Neuron (in vitro differentiated cells): ENCODE measurements around the gene TMOD2.

Experiments
- H2AFZ ChIP-seq: one replicate; pipeline ENCODE4 v1.6.1; 2013; ENCODE audit warnings: low read depth, mild to moderate bottlenecking, inconsistent platforms, low read length, moderate library complexity
- H3K27me3 ChIP-seq: one replicate; pipeline ENCODE4 v1.6.1; 2013; ENCODE audit warnings: low read length; ENCODE audit not compliant: insufficient read depth
- H3K36me3 ChIP-seq: one replicate; pipeline ENCODE4 v1.6.1; 2013; ENCODE audit warnings: low read length; ENCODE audit not compliant: insufficient read depth
- H3K4me1 ChIP-seq: one replicate; pipeline ENCODE4 v1.6.1; 2013; ENCODE audit warnings: low read length; ENCODE audit not compliant: insufficient read depth
- H3K4me3 ChIP-seq: 2 replicates; pipeline ENCODE4 v1.5.1; 2013; ENCODE audit warnings: mild to moderate bottlenecking, low read length, moderate library complexity
- H3K9me3 ChIP-seq: one replicate; pipeline ENCODE4 v1.6.1; 2013; ENCODE audit warnings: low read length

The TMOD2 gene

DNA sequence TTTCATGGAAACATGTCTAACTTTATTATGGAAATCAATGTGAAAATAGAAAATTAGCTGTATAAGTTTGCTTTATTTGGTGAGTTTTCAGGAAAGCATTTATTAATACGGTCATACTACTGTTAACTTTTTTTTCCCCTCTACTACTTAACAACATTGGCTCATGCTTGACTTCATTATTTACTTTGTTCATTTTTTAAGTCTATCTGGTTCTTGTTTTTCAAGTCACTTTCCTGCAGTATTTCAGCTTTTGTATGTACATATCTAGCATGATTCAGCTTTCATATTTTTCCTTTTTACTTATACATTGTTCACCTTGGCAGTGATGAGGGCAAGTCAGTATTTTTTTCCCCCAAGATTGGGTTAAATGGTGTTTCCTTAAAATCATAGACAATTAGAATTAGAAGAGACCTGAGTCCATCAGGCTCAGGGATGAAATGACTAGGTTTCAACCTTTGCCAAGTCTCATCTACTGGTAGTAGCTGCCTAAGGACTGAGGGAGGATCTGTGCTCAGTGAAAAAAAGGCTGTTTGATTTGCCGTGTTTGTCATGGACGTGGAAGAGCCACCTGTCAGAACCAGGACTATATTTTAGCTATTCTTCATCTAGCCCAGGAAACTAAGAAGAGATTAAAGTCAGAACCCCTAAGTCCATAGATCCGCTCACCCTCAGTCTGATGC lies 93.5 kb downstream of the TMOD2 start:
- H3K4me3 ChIP-seq: no peak overlapping the region
- no peaks in the 10 kb centered on the region for H3K9me3 ChIP-seq
- no peaks in the 10 kb centered on the region for H3K36me3 ChIP-seq

DNA sequence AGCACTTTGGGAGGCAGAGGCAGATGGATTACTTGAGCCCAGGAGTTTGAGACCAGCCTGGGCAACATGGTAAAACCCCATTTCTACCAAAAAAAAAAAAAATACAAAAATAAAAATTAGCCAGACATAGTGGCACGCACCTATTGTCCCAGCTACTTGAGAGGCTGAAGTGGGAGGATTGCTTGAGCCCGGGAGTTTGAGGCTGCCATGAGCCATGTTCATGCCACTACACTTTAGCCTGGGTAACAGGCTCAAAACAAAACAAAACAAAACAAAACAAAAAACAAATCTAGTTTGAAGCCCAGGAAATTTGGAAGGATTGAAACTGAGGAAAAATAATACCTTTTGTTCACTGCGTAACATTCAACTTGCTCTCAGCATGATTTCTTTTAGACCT lies 94.7 kb downstream of the TMOD2 start:
- Histone ChIP-seq H3K36me3 (no peaks in the 10 kb centered on the region), H2AFZ (no peak overlapping the region), H3K4me1 (peaks cover 15% of the 10 kb centered on the region), H3K27me3 (no peaks in the 10 kb centered on the region), H3K9me3 (no peaks in the 10 kb centered on the region), H3K4me3 (no peak overlapping the region)

More for the DNA sequence above, 93.5 kb downstream of the TMOD2 start:
- peaks cover 15% of the 10 kb centered on the region for H3K4me1 ChIP-seq
- no peak overlapping the region for H2AFZ ChIP-seq
- H3K27me3 ChIP-seq: no peaks in the 10 kb centered on the region

DNA sequence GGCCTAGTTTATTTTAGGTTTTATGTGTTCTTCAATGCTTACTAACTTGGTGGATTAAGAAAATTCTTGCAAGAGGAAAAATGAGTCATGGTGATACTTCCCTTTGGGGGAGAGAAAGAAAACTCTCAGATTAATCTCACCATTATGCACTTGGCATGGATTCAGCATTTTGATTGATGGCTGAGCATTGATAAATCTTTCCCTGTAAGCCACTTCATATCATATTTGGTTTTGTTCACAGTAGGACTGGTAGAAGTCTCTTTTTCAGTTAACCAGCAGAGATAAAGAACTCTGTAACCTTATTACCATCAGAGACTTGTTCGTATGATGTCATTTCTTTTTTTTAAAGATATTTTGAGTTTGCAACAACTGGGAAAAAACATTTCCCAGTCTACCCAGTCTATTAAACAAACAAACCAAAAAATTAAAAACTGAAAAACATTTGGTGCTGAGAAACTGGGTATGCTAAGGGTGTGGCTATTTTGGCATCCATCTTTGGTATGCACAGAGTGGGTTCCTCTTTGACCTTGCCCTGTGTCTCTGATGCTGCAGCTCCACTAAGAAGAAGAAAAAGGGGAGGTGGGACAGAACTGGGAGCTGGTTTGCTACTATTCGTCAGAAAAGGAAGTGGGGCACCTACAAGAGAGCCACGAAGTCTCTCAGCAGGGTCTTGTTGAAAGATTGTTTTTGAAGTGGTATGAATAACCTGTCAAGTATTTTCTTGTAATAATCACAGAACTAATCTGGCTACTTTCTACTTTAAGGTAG lies 95.2 kb downstream of the TMOD2 start:
- H3K4me3 ChIP-seq: no peak overlapping the region
- no peaks in the 10 kb centered on the region for H3K27me3 ChIP-seq
- peaks cover 15% of the 10 kb centered on the region for H3K4me1 ChIP-seq
- no peaks in the 10 kb centered on the region for H3K36me3 ChIP-seq
- H2AFZ ChIP-seq: no peak overlapping the region
- H3K9me3 ChIP-seq: no peaks in the 10 kb centered on the region

DNA sequence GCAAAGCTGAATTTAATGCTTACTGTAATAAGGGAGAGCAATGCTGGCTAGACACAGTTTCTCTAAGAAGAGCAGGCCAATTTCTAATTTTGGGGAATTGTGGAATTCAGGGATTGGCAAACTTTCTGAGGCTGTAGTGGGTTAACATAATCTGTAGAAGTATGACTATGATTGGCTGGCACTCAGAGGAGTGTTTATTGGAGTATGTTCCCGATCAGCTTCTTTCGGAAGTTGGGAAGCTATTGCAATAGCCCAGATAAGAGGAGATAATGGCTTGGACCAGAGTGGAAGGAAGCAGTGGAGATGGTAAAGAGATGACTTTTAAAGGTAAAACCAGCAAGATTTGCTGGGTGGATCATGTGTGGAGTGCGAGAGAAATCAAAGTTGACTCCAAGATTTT lies 97.4 kb downstream of the TMOD2 start:
- Histone ChIP-seq H3K4me3 (no peak overlapping the region), H3K9me3 (no peaks in the 10 kb centered on the region), H3K36me3 (no peaks in the 10 kb centered on the region), H3K27me3 (no peaks in the 10 kb centered on the region), H3K4me1 (peaks cover 5% of the 10 kb centered on the region), H2AFZ (no peak overlapping the region)

DNA sequence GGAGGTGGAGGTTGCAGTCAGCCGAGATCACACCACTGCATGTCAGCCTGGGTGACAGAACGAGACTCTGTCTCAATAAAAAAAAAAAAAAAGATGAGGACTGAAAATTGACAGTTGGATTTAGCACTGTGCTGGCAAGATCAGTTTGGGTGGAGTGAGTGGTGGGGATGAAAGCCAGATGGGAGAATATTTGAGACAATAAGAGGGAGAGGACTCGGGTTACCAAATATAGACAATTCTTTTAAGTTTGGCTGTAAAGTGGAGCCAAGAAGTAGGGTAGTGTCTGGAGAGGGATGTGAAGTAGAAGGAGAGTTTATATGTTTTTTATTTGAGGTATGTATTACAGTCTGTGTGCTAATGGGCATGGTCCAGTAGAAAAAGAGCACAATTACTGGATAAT lies 98.5 kb downstream of the TMOD2 start:
- no peaks in the 10 kb centered on the region for H3K27me3 ChIP-seq
- no peaks in the 10 kb centered on the region for H3K36me3 ChIP-seq
- no peak overlapping the region for H3K4me3 ChIP-seq
- H2AFZ ChIP-seq: no peak overlapping the region
- H3K4me1 ChIP-seq: peaks cover 11% of the 10 kb centered on the region
- no peaks in the 10 kb centered on the region for H3K9me3 ChIP-seq

DNA sequence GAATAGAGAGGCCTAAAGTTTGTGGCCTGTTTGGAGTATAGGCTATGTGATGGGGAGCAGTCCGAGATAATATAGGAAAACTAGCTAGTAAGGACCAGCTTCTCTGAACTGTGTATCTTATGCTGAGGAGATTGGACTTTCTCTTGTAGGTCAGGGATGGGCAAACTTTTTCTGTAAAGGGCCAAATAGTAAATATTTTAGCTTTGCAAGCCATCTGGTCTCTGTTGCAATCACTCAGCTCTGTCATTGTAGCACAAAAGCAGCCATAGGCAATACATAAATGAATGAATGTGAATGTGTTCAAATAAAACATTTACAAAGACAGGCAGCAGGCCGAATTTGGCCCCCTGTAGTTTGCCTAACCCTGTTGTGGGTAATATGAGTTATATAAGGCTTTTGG lies 102.6 kb downstream of the TMOD2 start:
- peaks cover 24% of the 10 kb centered on the region for H3K4me1 ChIP-seq
- H3K4me3 ChIP-seq: no peak overlapping the region

DNA sequence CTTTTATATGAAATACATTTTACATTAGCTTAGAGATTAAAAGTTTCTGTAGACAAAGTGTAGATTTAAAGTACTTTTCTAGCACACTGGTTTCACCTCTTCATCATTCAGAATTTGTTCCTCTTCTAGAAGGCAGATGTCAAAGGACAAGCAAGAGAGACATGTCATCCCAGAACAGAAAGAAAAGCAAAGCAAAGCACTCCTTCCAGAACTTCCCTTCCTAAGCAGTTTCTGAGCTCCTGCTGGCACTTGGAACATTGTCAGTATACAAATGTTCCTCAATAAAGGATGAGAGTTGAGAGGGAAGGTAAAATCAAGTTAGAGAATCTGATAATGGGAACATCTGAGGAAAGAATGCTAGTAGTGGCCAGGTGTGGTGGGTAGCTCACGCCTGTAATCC lies 104.2 kb downstream of the TMOD2 start:
- Histone ChIP-seq H3K4me1 (peaks cover 24% of the 10 kb centered on the region), H2AFZ (no peak overlapping the region), H3K27me3 (no peaks in the 10 kb centered on the region), H3K9me3 (no peaks in the 10 kb centered on the region), H3K36me3 (peaks cover 2% of the 10 kb centered on the region), H3K4me3 (no peak overlapping the region)

More for the DNA sequence above, 102.6 kb downstream of the TMOD2 start:
- no peak overlapping the region for H2AFZ ChIP-seq
- no peaks in the 10 kb centered on the region for H3K27me3 ChIP-seq
- H3K9me3 ChIP-seq: no peaks in the 10 kb centered on the region
- H3K36me3 ChIP-seq: no peaks in the 10 kb centered on the region

DNA sequence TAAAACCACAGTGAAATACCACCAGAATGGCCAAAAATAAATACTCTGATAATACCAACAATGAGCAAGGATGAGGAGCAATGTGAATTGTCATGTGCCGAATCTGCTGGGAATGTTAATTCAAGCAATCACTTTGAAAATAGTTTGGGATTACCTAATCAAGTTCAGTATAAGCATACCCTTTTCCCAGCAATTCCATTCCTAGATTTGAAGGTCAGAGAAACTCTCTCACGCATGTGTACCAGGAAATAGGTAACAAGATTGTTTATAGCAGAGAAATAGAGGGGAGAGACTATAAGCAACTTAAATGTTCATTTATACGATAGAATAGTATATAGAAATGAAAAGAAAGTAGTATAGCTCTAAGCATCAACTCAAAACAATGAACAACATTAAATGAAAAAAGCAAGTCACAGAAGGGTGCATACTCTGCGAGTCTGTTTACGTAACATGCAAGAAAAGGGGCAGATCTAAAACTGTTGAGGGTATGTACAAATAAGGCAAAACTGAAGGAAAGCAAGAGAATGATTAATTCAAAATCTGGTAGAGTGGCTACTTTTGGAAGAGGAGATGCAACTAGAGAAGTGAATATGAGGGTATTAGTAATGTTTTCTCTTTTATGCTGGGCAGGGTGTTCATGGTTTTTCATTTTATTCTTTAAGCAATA lies 105.5 kb downstream of the TMOD2 start:
- H3K36me3 ChIP-seq: peaks cover 2% of the 10 kb centered on the region
- no peaks in the 10 kb centered on the region for H3K9me3 ChIP-seq
- H3K27me3 ChIP-seq: no peaks in the 10 kb centered on the region
- H2AFZ ChIP-seq: no peak overlapping the region
- H3K4me3 ChIP-seq: no peak overlapping the region
- peaks cover 24% of the 10 kb centered on the region for H3K4me1 ChIP-seq

DNA sequence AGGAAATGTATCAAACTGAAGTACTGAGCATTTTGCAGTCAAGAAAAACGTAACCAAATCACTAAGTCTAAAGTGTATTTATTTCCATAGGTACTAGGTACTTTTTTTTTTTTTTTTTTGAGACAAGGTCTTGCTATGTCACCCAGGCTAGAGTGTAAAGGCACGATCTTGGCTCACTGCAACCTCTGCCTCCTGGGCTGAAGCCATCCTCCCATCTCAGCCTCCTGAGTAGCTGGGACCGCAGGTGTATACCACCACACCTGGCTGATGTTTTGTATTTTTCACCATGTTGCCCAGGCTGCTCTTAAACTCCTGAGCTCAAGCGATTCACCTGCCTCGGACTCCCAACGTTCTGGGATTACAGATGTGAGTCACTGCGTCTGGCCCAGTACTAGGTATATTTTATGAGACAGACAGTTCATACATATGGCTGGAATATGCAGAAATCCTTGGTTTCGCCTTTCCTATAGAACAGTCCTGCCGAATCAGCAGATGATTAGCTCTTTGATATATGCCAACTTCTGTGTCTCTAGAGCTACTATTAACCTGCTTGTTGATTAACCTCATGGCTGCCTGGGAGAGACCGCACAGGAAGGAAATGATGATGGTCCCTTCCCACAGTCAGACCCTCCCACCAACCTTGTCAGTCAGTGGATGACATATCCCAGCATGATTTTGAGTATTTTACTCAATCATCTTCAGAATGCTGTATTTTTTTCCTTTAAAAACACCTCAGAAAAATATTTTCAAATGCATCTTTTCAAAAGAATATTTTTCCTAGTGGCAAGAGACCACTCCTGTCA lies 110.4 kb downstream of the TMOD2 start:
- H3K9me3 ChIP-seq: peaks cover 2% of the 10 kb centered on the region
- H3K4me1 ChIP-seq: peaks cover 4% of the 10 kb centered on the region
- no peaks in the 10 kb centered on the region for H3K27me3 ChIP-seq
- H3K36me3 ChIP-seq: peaks cover 28% of the 10 kb centered on the region
- no peak overlapping the region for H3K4me3 ChIP-seq
- H2AFZ ChIP-seq: no peak overlapping the region

DNA sequence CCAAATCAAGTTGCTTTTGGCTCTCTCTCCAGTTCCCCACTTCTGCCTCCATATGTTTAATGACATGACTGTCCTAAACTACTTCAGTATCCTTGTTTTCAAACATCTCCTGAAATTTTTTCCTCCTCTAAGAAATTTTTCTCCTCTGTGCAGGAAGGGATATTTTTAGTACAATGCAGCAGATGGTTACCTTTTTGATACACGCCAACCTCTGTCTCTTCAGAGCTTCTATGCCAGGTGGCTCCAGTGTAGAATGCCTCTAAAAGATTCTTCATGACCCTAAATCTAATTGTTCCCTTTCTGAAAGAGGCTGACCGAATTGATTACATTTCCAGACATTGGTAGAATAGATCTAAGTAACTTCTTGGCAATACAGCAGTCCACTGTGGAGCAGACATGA lies 111.7 kb downstream of the TMOD2 start:
- peaks cover 28% of the 10 kb centered on the region for H3K36me3 ChIP-seq
- no peak overlapping the region for H2AFZ ChIP-seq
- no peak overlapping the region for H3K4me3 ChIP-seq
- H3K9me3 ChIP-seq: peaks cover 2% of the 10 kb centered on the region
- H3K4me1 ChIP-seq: no peaks in the 10 kb centered on the region
- H3K27me3 ChIP-seq: no peaks in the 10 kb centered on the region

DNA sequence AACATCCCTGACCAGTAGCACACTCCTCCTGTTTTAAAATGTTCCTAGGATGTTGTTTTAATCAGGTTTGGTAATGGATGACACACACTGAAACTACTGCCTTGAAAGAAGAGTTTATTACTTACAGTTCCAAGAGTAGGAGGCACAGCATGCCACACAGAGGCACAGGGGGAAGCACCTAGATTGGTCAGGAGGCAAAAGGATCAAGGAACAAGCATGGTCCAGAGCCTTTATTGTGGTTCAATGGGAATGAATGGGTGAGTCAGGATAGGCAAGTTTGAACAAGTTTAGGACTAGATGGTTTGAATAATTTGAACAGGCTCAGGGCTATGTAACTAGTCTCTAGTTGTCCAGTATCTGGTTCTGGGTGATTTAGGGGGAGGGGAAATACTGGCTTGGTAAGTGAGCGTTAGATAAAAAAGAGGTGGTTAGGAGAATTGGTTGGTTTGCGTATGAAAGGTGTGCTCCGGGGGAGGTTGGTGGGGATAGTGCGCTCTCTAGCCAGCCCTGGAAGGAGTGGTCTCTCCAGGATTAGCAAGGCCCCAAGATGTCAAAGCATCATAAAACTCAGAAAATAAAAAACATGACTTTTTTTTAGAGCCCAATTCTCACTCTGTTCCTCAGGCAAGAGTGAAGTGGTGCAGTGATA lies 113.1 kb downstream of the TMOD2 start:
- peaks cover 26% of the 10 kb centered on the region for H3K36me3 ChIP-seq
- H3K9me3 ChIP-seq: peaks cover 2% of the 10 kb centered on the region
- peaks cover 2% of the 10 kb centered on the region for H3K4me1 ChIP-seq
- no peak overlapping the region for H3K4me3 ChIP-seq
- H2AFZ ChIP-seq: no peak overlapping the region
- no peaks in the 10 kb centered on the region for H3K27me3 ChIP-seq

DNA sequence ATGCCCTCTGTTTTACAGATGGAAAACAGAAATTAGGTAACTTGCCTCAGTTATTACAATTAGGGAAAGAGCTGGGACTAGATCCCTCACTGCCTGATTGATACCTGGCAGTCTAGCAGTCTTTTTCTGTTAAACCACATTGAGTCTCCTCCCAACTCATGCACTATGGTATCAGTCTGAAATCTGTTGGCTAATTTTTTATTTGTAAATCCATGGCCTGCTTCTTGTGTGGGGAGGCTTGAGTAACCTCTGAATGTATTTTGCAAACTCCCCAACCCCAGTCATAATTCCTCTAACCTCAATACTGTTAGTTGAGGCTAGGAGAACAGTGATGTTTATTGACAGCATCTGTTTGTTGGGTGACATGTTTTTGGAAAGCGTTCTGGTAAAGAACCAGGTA lies 113.9 kb downstream of the TMOD2 start:
- Histone ChIP-seq H2AFZ (no peak overlapping the region), H3K9me3 (peaks cover 2% of the 10 kb centered on the region), H3K36me3 (peaks cover 26% of the 10 kb centered on the region), H3K27me3 (no peaks in the 10 kb centered on the region), H3K4me3 (no peak overlapping the region), H3K4me1 (peaks cover 2% of the 10 kb centered on the region)
